A549 (cell line): ENCODE results near the gene MYDGF. TPM values are rescaled to one million over a fixed set of nuclear protein-coding genes. Genes with fewer than 3 reads are reported as not detected.

Experiments
- ATAC-seq, 2 experiments: fragments of 200-7000 bp in 1 of 2; fragments of >200 bp in 1 of 2; cut with Nextera tagmentation in 1 of 2; cut with Tn5 transposase in 1 of 2; 3 replicates each; pipeline versions ENCODE4 v1.8.0 to v1.9.1; 2018 to 2020; ENCODE audit warnings: mild to moderate bottlenecking in 1 of 2, moderate library complexity in 1 of 2
- CTCF ChIA-PET: fragments of 300-600 bp; sonication (Branson Sonifier 250); formaldehyde crosslinking; extraction: SDS; loops from one replicate; lab custom pipeline; 2021; ENCODE audit warnings: antibody characterized with exemption, inconsistent platforms; lab: Yijun Ruan, JAX
- POLR2A ChIA-PET: fragments of 350-600 bp; formaldehyde crosslinking; extraction: SDS; loops from one replicate; lab custom pipeline; 2021; ENCODE audit warnings: antibody characterized with exemption, inconsistent platforms; lab: Yijun Ruan, JAX
- DNase-seq, 2 experiments: peaks; one replicate each; pipeline versions ENCODE4 v3.0.0 to v3.0.0-alpha.2; 2011 to 2016; ENCODE audit warnings: low read depth in 1 of 2, low spot score in 1 of 2
- FAIRE-seq: peaks from 2 replicates; lab custom pipeline; 2011; peaks lifted over from hg19 to GRCh38; lab: Jason Lieb, UNC
- H3K27ac ChIP-seq, 2 experiments: fragments of >200 bp; sonication (Bioruptor Twin); formaldehyde crosslinking; 3 replicates each; pipeline ENCODE4 v1.5.1; 2016 to 2017
- H3K4me1 ChIP-seq: fragments of >200 bp; sonication (Bioruptor Twin); formaldehyde crosslinking; 3 replicates; pipeline ENCODE4 v1.6.1; 2016
- H3K4me2 ChIP-seq: fragments of >200 bp; sonication (Bioruptor Twin); formaldehyde crosslinking; 3 replicates; pipeline ENCODE4 v1.6.1; 2016
- H3K4me3 ChIP-seq: fragments of >200 bp; sonication (Bioruptor Twin); formaldehyde crosslinking; 3 replicates; pipeline ENCODE4 v1.5.1; 2016
- H3K9me3 ChIP-seq: fragments of >200 bp; sonication (Bioruptor Twin); formaldehyde crosslinking; 3 replicates; pipeline ENCODE4 v1.6.1; 2016
- BHLHE40 ChIP-seq: IDR thresholded peaks from 2 replicates; pipeline ENCODE4 v1.6.1; 2012; ENCODE audit warnings: low read depth, low read length, inconsistent platforms
- CEBPB ChIP-seq, 2 experiments: fragments of >200 bp in 1 of 2; sonication (Bioruptor Twin) in 1 of 2; formaldehyde crosslinking in 1 of 2; IDR thresholded peaks; 2 replicates each; pipeline ENCODE4 v1.6.1; 2012 to 2016
- CHD2 ChIP-seq: fragments of 150-350 bp; IDR thresholded peaks from 2 replicates; pipeline ENCODE4 v1.6.1; 2014; ENCODE audit warnings: low read length; ENCODE audit not compliant: partially characterized antibody
- EHF ChIP-seq: fragments of 250-450 bp; sonication (Bioruptor Pico); IDR thresholded peaks from 2 replicates; pipeline ENCODE4 v1.5.0; 2020; ENCODE audit warnings: mild to moderate bottlenecking
- EP300 ChIP-seq, 2 experiments: fragments of >200 bp; sonication (Bioruptor Twin); formaldehyde crosslinking; IDR thresholded peaks; 2 replicates in 1 of 2; 3 replicates in 1 of 2; pipeline ENCODE4 v1.6.1; 2016 to 2017
- FOSB ChIP-seq: fragments of 250-450 bp; sonication (Bioruptor Pico); IDR thresholded peaks from 2 replicates; pipeline ENCODE4 v1.5.0; 2020; ENCODE audit warnings: mild to moderate bottlenecking, moderate library complexity
- FOXS1 ChIP-seq: fragments of 250-450 bp; sonication (Bioruptor Pico); IDR thresholded peaks from 2 replicates; pipeline ENCODE4 v1.5.0; 2020; ENCODE audit warnings: mild to moderate bottlenecking, moderate library complexity
- HDAC2 ChIP-seq: fragments of 200-600 bp; sonication (generic); IDR thresholded peaks from 2 replicates; pipeline ENCODE4 v1.6.1; 2016
- HEYL ChIP-seq: fragments of 250-450 bp; sonication (Bioruptor Pico); IDR thresholded peaks from 2 replicates; pipeline ENCODE4 v1.8.0; 2021; ENCODE audit warnings: mild to moderate bottlenecking, moderate library complexity
- HMGXB4 ChIP-seq: fragments of 250-450 bp; sonication (Bioruptor Pico); IDR thresholded peaks from 2 replicates; pipeline ENCODE4 v1.5.0; 2021; ENCODE audit warnings: mild to moderate bottlenecking, moderate library complexity, borderline replicate concordance
- JUN ChIP-seq, 2 experiments: fragments of >200 bp; sonication (Bioruptor Twin); formaldehyde crosslinking; IDR thresholded peaks; 2 replicates in 1 of 2; 3 replicates in 1 of 2; pipeline ENCODE4 v1.6.1; 2016 to 2017
- JUNB ChIP-seq: fragments of >200 bp; sonication (Bioruptor Twin); formaldehyde crosslinking; IDR thresholded peaks from 2 replicates; pipeline ENCODE4 v1.6.1; 2016
- KDM1A ChIP-seq: fragments of 200-600 bp; sonication (generic); IDR thresholded peaks from 2 replicates; pipeline ENCODE4 v1.6.1; 2016; ENCODE audit warnings: low read depth, mild to moderate bottlenecking
- MAFK ChIP-seq: fragments of 450-650 bp; IDR thresholded peaks from 2 replicates; pipeline ENCODE4 v1.6.1; 2014; ENCODE audit not compliant: partially characterized antibody
- SMC3 ChIP-seq: fragments of >200 bp; sonication (Bioruptor Twin); formaldehyde crosslinking; IDR thresholded peaks from 3 replicates; pipeline ENCODE4 v1.6.1; 2018; ENCODE audit warnings: inconsistent platforms
- TP53 ChIP-seq: fragments of 250-450 bp; sonication (Bioruptor Pico); IDR thresholded peaks from 2 replicates; pipeline ENCODE4 v1.5.0; 2021; ENCODE audit warnings: mild to moderate bottlenecking, moderate library complexity
- ZC3H11A ChIP-seq: fragments of 450-650 bp; IDR thresholded peaks from 2 replicates; pipeline ENCODE4 v1.6.1; 2014; ENCODE audit warnings: antibody characterized with exemption, mild to moderate bottlenecking
- ZFP36 ChIP-seq: fragments of 450-650 bp; IDR thresholded peaks from 2 replicates; pipeline ENCODE4 v1.6.1; 2014; ENCODE audit warnings: borderline replicate concordance; ENCODE audit not compliant: partially characterized antibody
- ZNF302 ChIP-seq: fragments of 250-450 bp; sonication (Bioruptor Pico); IDR thresholded peaks from 2 replicates; pipeline ENCODE4 v1.9.0; 2021; ENCODE audit warnings: inconsistent platforms, mild to moderate bottlenecking, moderate library complexity
- whole genome bisulfite sequencing: methylation state at CpG from one replicate; pipeline ENCODE4 v1.1.6; 2017; ENCODE audit errors: missing lambda C conversion rate; 5-methylcytosine and 5-hydroxymethylcytosine counted together
- polyA plus RNA-seq, 4 experiments: library from polyadenylated mRNA; depleted of rRNA in 3 of 4; stranded (reverse); fragments of >200 nt; fragmentation: RNase III in 1 of 4; extraction: RNeasy Plus Mini Kit Qiagen cat#74134 plus additional on column Dnase treatment in 1 of 4; gene quantifications; 2 replicates in 3 of 4; 3 replicates in 1 of 4; pipeline ENCODE4 v1.2.3, GENCODE V29; 2011 to 2017
- TF ChIP-seq, protein P1 (sequence below): IDR thresholded peaks from 2 replicates; pipeline ENCODE4 v1.6.1; 2012; ENCODE audit warnings: low read depth, borderline replicate concordance
- TF ChIP-seq, protein P2 (sequence below): IDR thresholded peaks from 2 replicates; pipeline ENCODE4 v1.6.1; 2012
- TF ChIP-seq, protein P3 (sequence below): fragments of 150-350 bp; IDR thresholded peaks from 2 replicates; pipeline ENCODE4 v1.6.1; 2014; ENCODE audit warnings: low read depth, mild to moderate bottlenecking, low read length

Gene MYDGF
- polyA plus RNA-seq, 2 of the 4 experiments (the other 2 are of a cell fraction) = 62.1 to 107 TPM

DNA sequence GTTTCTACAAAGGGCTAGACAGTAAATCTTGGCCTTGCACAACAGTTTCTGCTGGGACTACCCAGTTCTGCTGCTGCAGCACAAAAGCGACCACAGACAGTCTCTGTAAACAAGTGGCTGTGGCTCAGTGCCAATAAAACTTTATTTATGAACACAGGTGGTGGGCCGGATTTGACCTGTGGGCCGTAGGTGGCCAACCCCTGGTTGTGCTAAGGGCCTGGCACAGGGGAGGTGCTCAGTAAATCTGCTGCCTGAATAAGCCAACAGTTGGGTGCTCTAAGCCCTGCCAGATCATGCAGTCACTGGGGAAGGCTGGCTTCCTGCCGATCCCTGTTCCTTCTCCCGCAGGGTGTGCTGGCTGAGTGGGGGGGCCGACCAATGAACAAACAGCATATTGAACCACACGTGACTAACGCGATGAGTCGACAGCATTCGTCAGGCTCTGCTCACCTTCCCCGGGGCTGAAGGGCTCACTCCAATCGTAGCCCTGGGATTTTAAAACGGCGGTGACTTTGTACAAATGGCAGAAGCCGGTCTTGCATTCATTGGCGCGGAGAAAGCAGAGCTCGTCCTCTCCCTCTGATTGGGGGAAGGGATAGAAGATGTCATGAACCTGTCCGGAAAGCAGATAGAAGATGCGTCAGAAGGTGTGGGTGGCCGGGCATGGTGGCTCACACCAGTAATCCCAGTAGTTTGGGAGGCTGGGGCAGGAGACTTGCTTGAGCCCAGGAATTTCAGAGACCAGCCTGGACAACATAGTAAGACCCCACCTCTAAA, 24.3 kb upstream of the MYDGF start (continued):
- 0 out of 2 replicates have a peak, but pooled peaks have one; percentile 6 for TF ChIP-seq BHLHE40
- peak; percentile 66 for TF ChIP-seq MAFK
- TF ChIP-seq, protein P1, sequence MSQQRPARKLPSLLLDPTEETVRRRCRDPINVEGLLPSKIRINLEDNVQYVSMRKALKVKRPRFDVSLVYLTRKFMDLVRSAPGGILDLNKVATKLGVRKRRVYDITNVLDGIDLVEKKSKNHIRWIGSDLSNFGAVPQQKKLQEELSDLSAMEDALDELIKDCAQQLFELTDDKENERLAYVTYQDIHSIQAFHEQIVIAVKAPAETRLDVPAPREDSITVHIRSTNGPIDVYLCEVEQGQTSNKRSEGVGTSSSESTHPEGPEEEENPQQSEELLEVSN = 0 out of 2 replicates have a peak, but pooled peaks have one; percentile 21
- no peak for TF ChIP-seq EHF
- TF ChIP-seq, protein P2, sequence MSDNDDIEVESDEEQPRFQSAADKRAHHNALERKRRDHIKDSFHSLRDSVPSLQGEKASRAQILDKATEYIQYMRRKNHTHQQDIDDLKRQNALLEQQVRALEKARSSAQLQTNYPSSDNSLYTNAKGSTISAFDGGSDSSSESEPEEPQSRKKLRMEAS = peak; percentile 58
- TF ChIP-seq EP300 (IDR thresholded peaks at IDR 0.05) = no peak

DNA sequence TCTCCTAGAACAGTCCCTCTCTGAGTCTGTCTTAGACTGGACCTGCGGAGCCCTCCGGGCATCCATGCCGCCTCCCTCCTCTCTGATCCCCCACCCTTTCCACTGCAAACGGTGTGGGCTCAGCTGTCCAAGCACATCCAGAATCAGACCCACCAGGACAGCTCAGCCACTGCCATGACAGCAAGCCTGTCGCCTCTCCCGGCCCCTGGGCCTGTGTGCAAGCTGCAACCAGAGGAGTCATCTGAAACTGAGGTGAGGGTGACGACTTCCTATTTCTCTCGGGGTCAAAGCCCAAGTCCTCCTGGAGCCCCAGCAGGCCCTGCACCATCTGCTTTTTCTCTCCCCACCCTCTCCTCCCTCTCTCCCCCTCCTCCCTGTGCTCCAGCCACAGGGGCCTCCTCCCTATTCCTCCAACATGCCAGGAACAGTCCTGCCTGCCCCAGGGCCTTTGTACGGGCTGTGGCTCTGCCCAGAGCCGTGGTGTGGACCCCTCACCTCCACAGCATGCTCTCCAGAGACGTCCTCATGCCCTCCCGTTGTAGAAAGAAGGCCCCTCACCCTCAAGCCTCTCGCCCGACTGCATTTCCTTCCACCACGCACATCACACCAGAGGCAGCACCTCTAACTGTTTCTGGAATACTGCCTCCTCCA, 23.5 kb upstream of the MYDGF start:
- POLR2A ChIA-PET = no interaction called here
- no peak for DNase-seq
- no peak for FAIRE-seq
- no peak for TF ChIP-seq JUNB
- TF ChIP-seq FOXS1 (CRISPR knock-in tag) = no peak
- TF ChIP-seq HMGXB4 (CRISPR knock-in tag) = no peak
- no peak for TF ChIP-seq ZNF302 (CRISPR knock-in tag)
- TF ChIP-seq HDAC2 = no peak
- no peak for TF ChIP-seq JUN (IDR thresholded peaks at IDR 0.05)
- no peak for TF ChIP-seq KDM1A
- TF ChIP-seq FOSB (CRISPR knock-in tag) = no peak
- TF ChIP-seq, protein P1 = no peak
- TF ChIP-seq ZFP36 = no peak
- no peak for TF ChIP-seq CHD2
- TF ChIP-seq, protein P3, sequence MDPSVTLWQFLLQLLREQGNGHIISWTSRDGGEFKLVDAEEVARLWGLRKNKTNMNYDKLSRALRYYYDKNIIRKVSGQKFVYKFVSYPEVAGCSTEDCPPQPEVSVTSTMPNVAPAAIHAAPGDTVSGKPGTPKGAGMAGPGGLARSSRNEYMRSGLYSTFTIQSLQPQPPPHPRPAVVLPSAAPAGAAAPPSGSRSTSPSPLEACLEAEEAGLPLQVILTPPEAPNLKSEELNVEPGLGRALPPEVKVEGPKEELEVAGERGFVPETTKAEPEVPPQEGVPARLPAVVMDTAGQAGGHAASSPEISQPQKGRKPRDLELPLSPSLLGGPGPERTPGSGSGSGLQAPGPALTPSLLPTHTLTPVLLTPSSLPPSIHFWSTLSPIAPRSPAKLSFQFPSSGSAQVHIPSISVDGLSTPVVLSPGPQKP = no peak
- TF ChIP-seq TP53 = no peak
- no peak for TF ChIP-seq ZC3H11A
- TF ChIP-seq HEYL (CRISPR knock-in tag) = no peak
- TF ChIP-seq SMC3 = no peak
- no peak for TF ChIP-seq CEBPB (IDR thresholded peaks at IDR 0.05)
- TF ChIP-seq, all 56 proteins: peak for 0
- Histone ChIP-seq H3K27ac (peak overlapping the region; percentile 68 to 85), H3K4me1 (peaks cover 33% of the 10 kb centered on the region), H3K9me3 (no peaks in the 10 kb centered on the region), H3K4me2 (peak overlapping the region; percentile 63), H3K4me3 (no peak overlapping the region)
- CTCF ChIA-PET = interaction anchor here (0.7 to 1.7 kb wide), 5 partner anchors 13 to 61 kb away, joined by 3 to 5 read pairs (median 3); no protein-coding TSS in a partner anchor
- WGBS = 90% methylated on average over 15 of the region's 15 CpGs
- ATAC-seq = no peak
